Trophoblast cell (in vitro differentiated cells and primary cell): Measurements from ENCODE around the gene POU2F1.
A peak's percentile ranks its signal among the peaks of the same experiment; 100 is the strongest.

Experiments used
- DNase-seq, 2 donors: peaks; one replicate each; pipeline ENCODE4 v3.0.0-alpha.2; 2016
- H2AFZ ChIP-seq: 2 replicates; pipeline ENCODE4 v1.6.1; 2013; ENCODE audit warnings: low read length, moderate library complexity, mild to moderate bottlenecking; ENCODE audit not compliant: insufficient read depth, poor library complexity
- H2AK5ac ChIP-seq: 2 replicates; pipeline ENCODE4 v1.6.1; 2013; ENCODE audit warnings: mild to moderate bottlenecking, low read length
- H2BK120ac ChIP-seq: 2 replicates; pipeline ENCODE4 v1.6.1; 2013; ENCODE audit warnings: low read length, mild to moderate bottlenecking, moderate library complexity; ENCODE audit not compliant: insufficient read depth, poor library complexity
- H2BK12ac ChIP-seq: 2 replicates; pipeline ENCODE4 v1.6.1; 2013; ENCODE audit warnings: mild to moderate bottlenecking, low read length, moderate library complexity
- H2BK5ac ChIP-seq: 2 replicates; pipeline ENCODE4 v1.6.1; 2013; ENCODE audit warnings: low read length, low read depth, moderate library complexity, mild to moderate bottlenecking; ENCODE audit not compliant: poor library complexity
- H3K14ac ChIP-seq: 2 replicates; pipeline ENCODE4 v1.6.1; 2013; ENCODE audit warnings: mild to moderate bottlenecking, low read length
- H3K18ac ChIP-seq: 2 replicates; pipeline ENCODE4 v1.6.1; 2013; ENCODE audit warnings: mild to moderate bottlenecking, low read length
- H3K23ac ChIP-seq: 2 replicates; pipeline ENCODE4 v1.6.1; 2013; ENCODE audit warnings: low read length
- H3K27ac ChIP-seq: 2 replicates; pipeline ENCODE4 v1.5.1; 2013; ENCODE audit warnings: low read depth, mild to moderate bottlenecking, inconsistent platforms, low read length, moderate library complexity
- H3K27me3 ChIP-seq: 2 replicates; pipeline ENCODE4 v1.6.1; 2013; ENCODE audit warnings: inconsistent platforms, mild to moderate bottlenecking, low read length, moderate library complexity; ENCODE audit not compliant: insufficient read depth
- H3K36me3 ChIP-seq, 2 experiments: 1 replicate in 1 of 2; 2 replicates in 1 of 2; pipeline ENCODE4 v1.6.1; 2013; ENCODE audit warnings: low read length in 2 of 2, mild to moderate bottlenecking in 2 of 2, moderate library complexity in 1 of 2; ENCODE audit not compliant: insufficient read depth in 2 of 2, control insufficient read depth in 1 of 2
- H3K4ac ChIP-seq: 2 replicates; pipeline ENCODE4 v1.6.1; 2013; ENCODE audit warnings: low read depth, mild to moderate bottlenecking, low read length, moderate library complexity
- H3K4me1 ChIP-seq, 2 experiments: 1 replicate in 1 of 2; 2 replicates in 1 of 2; pipeline ENCODE4 v1.6.1; 2013; ENCODE audit warnings: low read length in 2 of 2, mild to moderate bottlenecking in 2 of 2, moderate library complexity in 1 of 2; ENCODE audit not compliant: insufficient read depth in 2 of 2, control insufficient read depth in 1 of 2
- H3K4me2 ChIP-seq: 2 replicates; pipeline ENCODE4 v1.6.1; 2013; ENCODE audit warnings: inconsistent platforms, mild to moderate bottlenecking, low read length, moderate library complexity
- H3K4me3 ChIP-seq: 2 replicates; pipeline ENCODE4 v1.5.1; 2013; ENCODE audit warnings: mild to moderate bottlenecking, low read depth, low read length, inconsistent platforms
- H3K79me1 ChIP-seq: one replicate; pipeline ENCODE4 v1.6.1; 2013; ENCODE audit warnings: low read length
- H3K79me2 ChIP-seq: 2 replicates; pipeline ENCODE4 v1.6.1; 2013; ENCODE audit warnings: low read length, mild to moderate bottlenecking; ENCODE audit not compliant: control insufficient read depth, insufficient read depth, poor library complexity
- H3K9ac ChIP-seq: 2 replicates; pipeline ENCODE4 v1.6.1; 2013; ENCODE audit warnings: mild to moderate bottlenecking, low read length
- H3K9me3 ChIP-seq: 2 replicates; pipeline ENCODE4 v1.6.1; 2013; ENCODE audit warnings: low read depth, mild to moderate bottlenecking, control low read depth, inconsistent platforms, low read length; ENCODE audit not compliant: insufficient read depth
- H4K12ac ChIP-seq: 2 replicates; pipeline ENCODE4 v1.6.1; 2013; ENCODE audit warnings: low read depth, mild to moderate bottlenecking, low read length, moderate library complexity
- H4K8ac ChIP-seq: 2 replicates; pipeline ENCODE4 v1.6.1; 2013; ENCODE audit warnings: low read depth, mild to moderate bottlenecking, low read length, moderate library complexity
- H4K91ac ChIP-seq: one replicate; pipeline ENCODE4 v1.6.1; 2013; ENCODE audit warnings: low read depth, mild to moderate bottlenecking, low read length, moderate library complexity
- WGBS: extraction: QIAGEN DNeasy Blood & Tissue Kit; methylation state at CpG from one replicate; pipeline ENCODE4 v1.1.7; 2013; ENCODE audit warnings: missing lambda C conversion rate; ENCODE audit not compliant: insufficient read length, insufficient coverage; ENCODE audit errors: extremely low coverage; 5-methylcytosine and 5-hydroxymethylcytosine counted together

Gene POU2F1

DNA sequence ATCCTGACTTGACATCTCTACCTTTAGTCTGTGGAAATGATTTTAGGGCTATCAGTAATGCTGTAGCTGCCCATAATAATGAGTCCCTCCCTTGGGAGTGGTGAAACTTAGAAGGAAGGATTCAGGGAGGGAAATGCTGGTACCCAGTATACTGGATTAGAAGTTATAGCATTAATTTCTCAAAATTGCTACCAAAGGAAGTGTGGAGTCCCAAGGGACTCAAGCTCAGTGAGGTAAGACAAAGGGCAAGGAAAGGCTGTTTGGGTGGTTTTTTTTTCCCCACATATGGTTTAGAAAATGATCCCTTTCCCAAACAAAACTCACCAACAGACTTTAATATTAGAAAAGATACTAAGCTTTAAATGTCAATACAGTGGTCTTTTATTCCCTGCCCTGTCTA is 197.7 kb downstream of the POU2F1 start:
- Histone ChIP-seq H3K27me3 (no peaks in the 10 kb centered on the region), H3K4me3 (no peak overlapping the region), H2AK5ac (no peak overlapping the region), H3K36me3 (peaks cover 4 to 6% of the 10 kb centered on the region in 2 experiments), H3K27ac (no peak overlapping the region), H2AFZ (no peak overlapping the region), H3K4ac (no peak overlapping the region), H3K4me2 (no peak overlapping the region), H4K91ac (no peak overlapping the region), H3K18ac (no peak overlapping the region), H3K4me1 (no peaks in the 10 kb centered on the region), H3K79me1 (no peaks in the 10 kb centered on the region), H4K8ac (no peak overlapping the region), H2BK120ac (no peak overlapping the region), H2BK5ac (no peak overlapping the region), H4K12ac (no peak overlapping the region), H3K23ac (no peak overlapping the region), H3K9ac (no peak overlapping the region), H2BK12ac (no peak overlapping the region), H3K9me3 (no peaks in the 10 kb centered on the region), H3K14ac (no peak overlapping the region), H3K79me2 (no peaks in the 10 kb centered on the region)
- DNase-seq = no peak

DNA sequence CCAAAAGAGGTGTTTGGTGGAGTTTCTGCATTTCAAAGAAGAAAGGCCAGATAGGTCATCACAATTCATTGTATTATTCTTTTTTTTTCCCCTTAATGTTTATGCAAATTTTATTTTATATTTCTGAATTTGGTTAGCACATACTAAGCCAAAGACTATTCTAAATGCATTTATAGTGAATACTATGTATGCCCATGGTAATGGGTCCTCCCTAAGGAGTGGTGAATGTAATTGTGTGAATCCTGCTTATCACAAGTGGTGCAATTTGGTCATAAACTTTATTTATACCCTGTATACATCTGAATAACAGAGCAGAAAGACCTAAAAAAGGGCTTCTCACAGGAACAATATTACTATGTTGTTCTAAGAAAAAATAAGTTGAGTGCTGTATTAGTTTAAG is 198.6 kb downstream of the POU2F1 start:
- H3K4me2 ChIP-seq = no peak overlapping the region
- H3K27me3 ChIP-seq = no peaks in the 10 kb centered on the region
- H3K4ac ChIP-seq = no peak overlapping the region
- no peak for DNase-seq
- H3K14ac ChIP-seq = no peak overlapping the region
- H2BK12ac ChIP-seq = no peak overlapping the region
- H4K91ac ChIP-seq = no peak overlapping the region
- H3K9me3 ChIP-seq = no peaks in the 10 kb centered on the region
- H2BK120ac ChIP-seq = no peak overlapping the region
- H3K9ac ChIP-seq = no peak overlapping the region
- peaks cover 4 to 8% of the 10 kb centered on the region in 2 experiments for H3K36me3 ChIP-seq
- no peaks in the 10 kb centered on the region for H3K79me2 ChIP-seq
- no peaks in the 10 kb centered on the region for H3K79me1 ChIP-seq
- H2BK5ac ChIP-seq = no peak overlapping the region
- H3K23ac ChIP-seq = no peak overlapping the region
- H3K4me1 ChIP-seq = no peaks in the 10 kb centered on the region
- no peak overlapping the region for H4K8ac ChIP-seq
- no peak overlapping the region for H3K4me3 ChIP-seq
- no peak overlapping the region for H2AFZ ChIP-seq
- H3K27ac ChIP-seq = no peak overlapping the region
- H2AK5ac ChIP-seq = no peak overlapping the region
- H3K18ac ChIP-seq = no peak overlapping the region
- H4K12ac ChIP-seq = no peak overlapping the region

DNA sequence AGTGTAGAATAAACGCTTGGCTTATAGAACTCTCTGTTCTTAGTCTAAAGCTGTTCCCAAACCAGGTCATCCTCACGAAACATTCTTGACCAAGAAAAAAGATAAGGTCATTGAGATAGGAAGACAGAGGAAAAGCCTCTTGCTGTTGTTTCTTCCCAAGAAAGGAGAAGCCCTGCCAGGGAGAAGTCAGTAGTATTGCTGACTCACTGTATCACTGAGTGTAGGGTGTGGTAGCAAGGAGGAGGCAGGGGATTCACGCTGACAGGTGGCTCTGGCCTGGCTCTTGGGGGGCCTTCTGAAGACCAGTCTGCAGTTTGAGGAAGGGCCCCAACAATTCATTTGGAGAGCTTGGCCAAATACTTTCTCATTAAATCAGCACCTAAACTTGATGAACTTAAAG is 199.8 kb downstream of the POU2F1 start:
- Histone ChIP-seq H3K79me1 (no peaks in the 10 kb centered on the region), H3K27me3 (no peaks in the 10 kb centered on the region), H3K27ac (no peak overlapping the region)

DNA sequence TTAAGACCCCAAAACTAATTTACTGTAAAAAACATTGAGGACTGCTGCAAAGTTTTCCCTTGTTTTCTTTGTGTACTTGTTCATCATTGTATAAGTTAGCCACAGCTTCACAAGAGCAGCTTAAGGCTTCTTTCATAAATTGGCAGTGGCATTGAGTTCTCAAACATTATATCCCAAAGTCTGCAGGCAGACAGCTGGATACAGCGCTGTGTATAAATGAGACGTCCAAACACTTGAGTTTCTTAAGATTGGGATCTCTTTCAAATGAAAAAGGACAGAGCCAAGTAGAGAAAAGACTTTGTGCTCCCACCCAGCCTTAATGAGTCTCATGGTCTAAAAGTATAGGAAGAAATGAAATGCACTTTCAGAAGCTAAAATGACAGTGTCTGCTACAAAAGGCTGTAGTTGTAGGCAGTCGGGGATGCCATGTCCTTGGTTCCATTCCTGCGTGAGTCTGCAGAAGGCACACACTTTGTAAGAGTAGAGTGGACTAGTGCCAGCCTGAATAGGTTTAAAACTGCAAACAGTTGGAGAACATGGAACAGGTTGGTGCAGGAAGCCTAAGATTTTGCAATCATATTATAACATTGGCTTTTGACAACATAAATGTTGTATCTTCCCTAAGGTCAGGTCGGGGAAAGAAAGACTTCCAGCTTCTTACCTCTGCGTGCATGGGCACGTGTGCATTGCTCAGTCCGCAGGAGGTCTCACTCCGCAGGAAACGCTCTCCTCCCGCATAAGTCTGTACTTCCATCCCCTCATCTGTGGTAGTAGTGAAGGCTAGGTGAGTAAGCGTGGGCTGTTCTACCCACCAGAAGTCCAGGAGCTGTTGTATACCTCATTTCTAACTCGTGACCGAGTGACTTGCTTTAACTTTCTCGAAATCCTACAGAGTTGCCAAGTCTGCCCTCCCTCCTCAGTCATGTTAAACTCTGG is 203.3 kb downstream of the POU2F1 start:
- Histone ChIP-seq H3K4me1 (no peaks in the 10 kb centered on the region), H2BK5ac (no peak overlapping the region), H3K4ac (no peak overlapping the region), H3K79me1 (no peaks in the 10 kb centered on the region), H4K8ac (no peak overlapping the region), H2AK5ac (no peak overlapping the region), H3K14ac (no peak overlapping the region), H3K27me3 (no peaks in the 10 kb centered on the region), H4K91ac (no peak overlapping the region), H2BK12ac (no peak overlapping the region), H3K9me3 (no peaks in the 10 kb centered on the region), H3K79me2 (no peaks in the 10 kb centered on the region), H2BK120ac (no peak overlapping the region), H3K4me3 (no peak overlapping the region), H3K36me3 (peaks cover 0 to 9% of the 10 kb centered on the region in 2 experiments), H3K4me2 (no peak overlapping the region), H4K12ac (no peak overlapping the region), H3K9ac (no peak overlapping the region), H3K27ac (no peak overlapping the region), H2AFZ (no peak overlapping the region), H3K18ac (no peak overlapping the region), H3K23ac (no peak overlapping the region)
- no CpG with 5 or more reads among the region's 15 CpGs for WGBS
- DNase-seq = no peak

More for the DNA sequence above, 199.8 kb downstream of the POU2F1 start:
- Histone ChIP-seq H3K4ac (no peak overlapping the region), H2BK120ac (no peak overlapping the region), H3K4me2 (no peak overlapping the region), H3K79me2 (no peaks in the 10 kb centered on the region), H4K91ac (no peak overlapping the region), H2BK12ac (no peak overlapping the region), H3K9me3 (no peaks in the 10 kb centered on the region), H4K12ac (no peak overlapping the region), H3K14ac (no peak overlapping the region), H3K9ac (no peak overlapping the region), H3K18ac (peak overlapping the region; percentile 75), H2AK5ac (no peak overlapping the region), H2BK5ac (no peak overlapping the region), H2AFZ (no peak overlapping the region), H3K23ac (no peak overlapping the region), H3K36me3 (peaks cover 2 to 11% of the 10 kb centered on the region in 2 experiments), H3K4me3 (no peak overlapping the region), H3K4me1 (no peaks in the 10 kb centered on the region), H4K8ac (no peak overlapping the region)
- WGBS = no CpG with 5 or more reads among the region's 3 CpGs
- no peak for DNase-seq
